ENCODE results near the gene GAB3.
A peak's percentile ranks its signal among the peaks of the same experiment; 100 is the strongest.
"Not testable (repeated sequence)": the region's sequence is repeated elsewhere in the genome, so short reads cannot be mapped to it uniquely, and the experiment has no call there.

GAB3 gene

DNA sequence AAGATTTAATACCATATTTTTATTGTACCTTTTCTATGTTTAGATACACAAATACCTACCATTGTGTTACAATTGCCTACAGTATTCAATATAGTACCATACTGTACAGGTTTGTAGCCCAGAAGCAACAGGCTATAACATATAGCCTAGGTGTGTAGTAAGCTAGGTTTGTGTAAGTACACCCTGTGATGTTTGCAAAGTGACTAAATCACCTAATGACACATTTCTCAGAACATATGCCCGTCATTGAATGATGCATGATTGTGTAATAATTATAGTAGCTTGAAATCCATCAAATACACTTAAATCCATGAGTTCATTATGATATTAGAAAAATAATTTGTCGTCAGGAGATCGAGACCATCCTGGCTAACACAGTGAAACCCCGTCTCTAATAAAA lies 30.8 kb downstream of the GAB3 start:
- DNase-seq, result no peak

DNA sequence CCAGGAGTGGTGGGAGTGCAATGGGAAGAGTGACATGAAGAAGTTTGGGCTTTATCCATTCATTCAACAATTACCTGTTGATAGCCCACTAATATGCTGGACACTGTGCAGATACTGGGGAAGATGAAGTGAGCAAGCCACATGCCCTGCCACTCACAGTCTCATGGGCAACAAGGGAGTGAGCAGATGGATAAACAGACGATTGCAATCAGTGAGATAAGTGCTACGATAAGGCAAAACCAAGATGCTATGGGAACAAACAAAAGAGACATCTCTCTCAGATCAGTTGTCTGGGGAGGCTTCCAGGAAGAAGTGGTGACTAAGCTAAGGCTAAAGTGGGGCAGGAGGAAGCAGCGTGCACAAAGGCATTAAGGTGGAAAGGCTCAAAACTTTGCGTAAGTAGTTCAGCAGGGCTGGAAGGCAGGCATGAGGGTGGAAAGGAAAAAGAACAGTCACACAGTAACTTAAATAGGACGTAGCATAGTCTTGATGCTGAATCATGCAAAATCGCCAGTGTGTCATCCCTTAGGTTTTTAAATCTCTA lies 31.7 kb downstream of the GAB3 start:
- DNase-seq, result peak; percentile 70

DNA sequence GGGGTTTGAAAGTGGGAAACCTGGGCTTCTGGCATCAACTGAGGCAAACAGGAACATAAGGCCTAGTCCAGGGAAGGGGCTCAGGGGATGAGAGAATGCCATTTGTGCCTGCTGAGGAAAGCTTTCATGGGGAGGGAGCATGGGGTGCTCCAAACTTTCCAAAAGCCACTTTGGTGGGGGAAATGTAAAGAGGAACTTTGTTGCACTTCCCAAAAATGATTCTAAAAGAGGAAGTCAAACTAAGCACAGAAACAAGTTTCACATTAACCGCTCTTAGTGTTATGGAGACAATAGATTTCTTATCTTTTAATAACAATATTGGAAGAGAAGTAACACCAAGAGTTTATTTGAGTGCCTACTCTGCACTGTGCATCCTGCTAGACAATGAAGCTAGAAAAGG lies 32.3 kb downstream of the GAB3 start:
- DNase-seq, result no peak

DNA sequence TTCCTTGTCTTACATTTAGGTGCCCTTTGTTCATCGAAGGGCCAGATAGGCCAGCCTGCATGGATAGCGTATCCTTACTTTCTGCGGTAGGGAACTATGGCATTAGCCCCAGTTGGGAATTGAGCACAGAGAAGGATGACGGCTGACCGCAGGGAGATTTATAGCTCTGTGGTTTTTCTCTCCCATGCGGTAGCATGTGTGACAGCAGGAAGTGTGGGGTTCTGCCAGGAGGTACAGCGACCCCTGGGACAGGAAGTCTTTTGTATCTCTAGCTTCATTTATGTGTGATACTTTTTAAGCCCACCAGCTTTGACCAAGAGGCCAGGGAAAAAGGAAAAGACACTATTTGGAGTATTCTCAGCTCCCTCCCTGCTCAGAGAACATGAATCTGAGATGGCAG lies 33.1 kb downstream of the GAB3 start:
- peak; percentile 37 for DNase-seq

DNA sequence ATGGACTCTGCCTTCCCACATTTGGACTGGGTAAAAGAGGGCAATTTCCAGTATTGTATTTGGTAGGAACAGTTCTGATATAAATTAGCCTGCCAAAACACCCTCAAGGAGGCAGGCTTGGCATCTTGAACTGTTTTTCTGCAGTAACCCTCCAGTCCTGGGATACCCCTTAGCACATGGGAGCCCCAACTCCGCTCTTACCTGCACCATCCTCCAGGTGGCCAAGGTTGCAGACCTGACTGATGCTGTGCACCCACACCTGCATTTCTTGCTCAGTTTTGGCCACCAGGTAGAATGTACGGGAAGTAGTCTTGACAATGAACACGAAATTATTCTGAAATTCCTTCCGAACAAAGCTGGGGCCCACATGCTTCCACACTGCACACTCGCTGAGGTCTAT lies 35.1 kb downstream of the GAB3 start:
- DNase-seq, result no peak

DNA sequence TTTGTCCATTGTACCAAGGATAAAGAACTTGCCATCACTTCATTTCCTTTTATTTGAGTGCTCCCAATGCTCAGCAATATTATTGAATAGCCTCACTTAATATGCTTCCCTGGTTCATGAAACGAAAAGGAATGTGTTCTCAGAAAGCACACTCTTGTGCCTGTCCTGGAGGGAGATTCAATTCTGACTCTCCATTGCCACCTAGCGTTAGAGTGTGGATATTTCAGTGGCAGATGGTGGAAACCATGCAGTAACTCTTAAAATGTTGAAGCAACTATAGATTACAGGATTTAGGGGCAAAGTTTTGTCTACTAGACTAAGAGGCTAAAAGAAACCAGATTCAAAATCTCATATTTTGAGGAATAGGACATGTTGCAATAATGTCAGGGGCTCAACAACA lies 36.0 kb downstream of the GAB3 start:
- peak; percentile 29 for DNase-seq

DNA sequence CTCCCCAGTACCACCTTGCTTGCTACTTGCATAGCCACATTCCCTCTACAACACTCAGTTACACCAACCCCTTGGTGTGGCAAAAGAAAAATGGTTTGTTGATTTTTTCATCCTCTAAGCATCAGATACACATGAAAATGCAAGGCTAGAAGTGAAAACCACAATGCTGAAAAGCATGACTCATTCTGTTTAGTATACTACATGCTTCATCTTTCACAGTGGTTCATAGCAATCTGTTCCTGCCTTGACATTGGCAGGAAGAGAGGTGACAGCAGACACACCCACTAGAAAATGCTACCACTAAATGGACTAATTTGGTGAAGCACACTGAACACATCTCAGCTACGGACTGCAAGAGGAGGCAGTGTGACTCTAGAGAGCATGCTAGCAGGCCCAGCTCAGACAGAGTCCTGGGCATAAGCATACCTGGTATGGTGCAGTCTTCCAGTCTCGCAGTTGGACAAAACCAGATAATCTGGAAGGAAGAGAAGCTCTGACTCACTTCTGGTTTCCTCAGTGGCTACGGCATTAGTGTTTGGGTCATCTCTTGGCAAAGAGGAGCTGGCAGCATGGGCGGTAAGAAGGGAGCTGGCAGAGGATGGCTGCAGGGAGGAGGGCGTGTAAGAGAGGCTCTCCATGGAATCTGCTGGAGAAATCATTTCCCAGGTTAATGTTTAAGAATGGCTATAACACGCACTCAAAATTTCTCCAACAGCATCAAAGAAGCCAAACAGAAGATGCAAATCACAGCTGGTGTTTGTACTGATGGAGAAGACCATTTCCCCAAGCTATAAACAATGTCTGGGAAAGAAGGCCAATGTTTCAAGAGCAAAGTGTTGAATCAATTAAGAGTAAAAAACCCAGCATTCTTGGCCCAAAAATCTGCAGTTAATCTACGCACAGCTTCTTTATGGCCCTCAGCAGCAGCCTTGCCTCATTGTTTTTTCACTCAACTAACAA lies 37.8 kb downstream of the GAB3 start:
- DNase-seq, result no peak

DNA sequence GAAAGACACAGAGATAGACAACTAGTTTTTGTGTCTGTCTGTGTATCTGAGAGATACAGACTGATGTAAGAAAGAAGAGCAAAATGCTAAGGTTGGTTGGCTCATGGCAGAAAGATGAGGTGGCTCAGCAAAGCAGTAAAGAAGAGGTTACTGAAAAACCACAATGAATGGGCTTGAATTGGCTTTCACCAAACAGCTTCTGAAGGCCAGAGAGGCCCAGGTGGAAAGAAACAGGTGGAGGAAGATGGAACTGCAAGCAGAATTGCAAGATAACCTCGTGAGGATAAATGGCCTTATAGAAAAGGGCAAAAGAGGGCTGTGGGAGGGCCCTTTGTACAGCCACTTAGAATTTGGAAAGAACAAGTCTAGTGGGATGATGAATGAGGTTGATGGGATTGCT lies 39.6 kb downstream of the GAB3 start:
- DNase-seq, result no peak

DNA sequence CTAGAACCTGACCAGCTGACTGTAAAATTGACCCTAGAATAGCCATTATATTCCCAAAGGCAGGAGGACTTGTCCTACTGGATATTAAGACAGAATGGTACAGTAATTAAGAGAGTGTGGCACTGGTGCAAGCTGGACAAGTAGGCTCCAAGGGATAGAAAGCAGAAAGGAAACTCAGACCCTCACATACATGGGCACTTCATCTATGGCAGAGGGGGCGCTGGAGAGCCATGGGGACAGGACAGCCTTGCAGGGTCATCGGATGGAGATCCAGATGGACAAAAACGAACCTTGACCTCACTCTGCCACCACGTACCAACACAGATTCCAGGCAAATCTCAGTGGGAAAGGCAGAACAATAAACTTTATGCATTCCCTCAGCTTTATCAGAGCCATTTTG lies 40.6 kb downstream of the GAB3 start:
- DNase-seq, result no peak

DNA sequence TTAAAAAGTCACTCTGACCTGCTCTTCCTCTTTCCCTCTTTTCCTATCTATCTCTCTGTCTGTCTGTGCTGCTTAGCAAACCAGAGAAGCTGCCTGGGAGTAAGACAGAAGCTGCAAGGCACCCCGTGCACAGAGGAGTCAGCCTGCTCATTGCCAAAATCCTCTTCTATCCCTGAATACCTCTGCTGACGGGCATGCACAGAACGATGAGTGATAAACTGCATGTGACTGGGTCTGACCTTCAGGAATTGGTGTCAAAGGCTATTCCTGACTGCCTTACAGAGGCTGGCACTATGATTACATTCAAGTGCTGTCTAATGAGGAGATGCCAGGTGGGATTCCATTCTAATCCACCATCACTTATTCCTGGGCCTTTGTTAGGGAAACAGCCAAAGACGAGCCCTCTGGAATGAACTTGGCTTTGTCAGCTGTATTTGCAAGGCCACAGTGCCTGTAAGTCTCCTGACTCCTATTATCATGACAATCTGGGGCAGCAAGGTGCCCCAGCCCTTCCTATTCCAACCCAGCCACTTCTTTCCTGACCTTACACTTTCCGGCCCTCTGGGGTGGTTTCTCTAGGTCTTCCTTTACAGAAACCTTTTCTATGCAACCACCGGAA lies 52.1 kb downstream of the GAB3 start:
- DNase-seq, result no peak

DNA sequence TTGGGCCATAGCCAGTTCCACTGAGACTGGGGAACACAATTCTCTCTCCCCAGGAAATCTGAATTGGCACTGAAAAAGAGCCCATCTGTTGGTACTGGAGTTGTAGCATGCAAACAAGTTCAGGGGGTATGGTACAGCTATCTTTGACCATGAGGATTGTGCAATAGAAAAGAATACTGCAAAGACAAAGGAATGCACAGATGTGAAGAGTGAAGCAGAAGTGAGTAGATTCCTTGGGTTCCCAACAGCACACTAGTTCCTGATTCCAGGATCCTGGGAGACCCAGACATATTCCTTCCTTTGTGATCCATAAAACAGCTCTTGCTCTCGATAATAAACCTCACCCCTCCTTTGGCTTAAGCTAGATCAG lies 54.2 kb downstream of the GAB3 start:
- DNase-seq, result no peak

DNA sequence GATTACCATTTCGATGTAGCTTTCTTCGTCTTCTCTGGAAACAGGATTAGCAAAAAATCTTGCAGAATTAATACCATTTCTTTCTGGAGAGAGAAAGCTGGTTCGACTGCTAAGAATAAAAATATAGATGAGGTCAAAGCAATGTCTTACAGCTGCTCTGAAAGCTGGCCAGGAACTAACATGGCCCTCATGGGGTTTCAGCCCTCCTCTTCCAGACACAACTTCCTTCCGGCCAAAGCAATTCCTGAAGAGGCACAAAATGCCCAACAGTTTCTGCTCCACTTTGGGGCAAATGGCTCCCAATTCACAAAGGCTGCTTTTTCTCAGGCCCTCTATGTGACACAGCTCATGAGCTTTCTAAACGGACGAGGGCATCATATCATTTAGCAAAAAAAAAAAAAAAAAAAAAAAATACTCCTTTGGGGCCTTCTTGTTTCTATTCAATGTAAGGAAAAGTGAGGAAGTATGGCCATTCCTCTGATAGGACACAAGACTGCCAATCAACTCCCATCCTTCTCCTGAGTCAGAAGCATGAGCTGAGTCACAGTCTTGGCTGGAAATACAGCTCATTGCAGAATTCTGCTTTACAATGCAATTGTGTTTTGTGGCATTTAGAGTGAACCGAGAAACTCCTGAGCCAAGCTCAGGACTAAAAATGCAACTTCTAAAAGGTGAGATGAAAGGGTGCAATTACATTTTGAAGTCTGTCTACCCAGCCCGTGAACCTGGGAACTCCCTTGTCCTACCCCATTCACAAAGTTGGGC lies 54.8 kb downstream of the GAB3 start:
- DNase-seq, result no peak

DNA sequence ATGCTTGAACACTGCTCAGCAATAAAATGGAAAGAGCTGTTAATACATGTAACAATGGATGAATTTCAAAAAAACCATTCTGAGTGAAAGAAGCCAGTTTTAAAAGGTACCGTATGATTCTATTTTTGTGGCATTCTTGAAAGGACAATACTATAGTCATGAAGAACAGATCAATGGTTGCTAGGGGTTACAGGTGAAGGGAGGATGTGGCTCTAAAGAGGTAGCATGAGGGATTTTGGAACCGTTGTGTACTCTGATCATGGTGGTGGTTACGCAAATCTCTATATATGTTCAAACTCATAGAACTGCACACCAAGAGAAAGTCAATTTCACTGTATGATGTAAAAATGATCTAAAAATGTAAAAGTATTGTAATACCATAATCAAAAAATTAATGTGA lies 57.5 kb downstream of the GAB3 start:
- DNase-seq, result no peak

DNA sequence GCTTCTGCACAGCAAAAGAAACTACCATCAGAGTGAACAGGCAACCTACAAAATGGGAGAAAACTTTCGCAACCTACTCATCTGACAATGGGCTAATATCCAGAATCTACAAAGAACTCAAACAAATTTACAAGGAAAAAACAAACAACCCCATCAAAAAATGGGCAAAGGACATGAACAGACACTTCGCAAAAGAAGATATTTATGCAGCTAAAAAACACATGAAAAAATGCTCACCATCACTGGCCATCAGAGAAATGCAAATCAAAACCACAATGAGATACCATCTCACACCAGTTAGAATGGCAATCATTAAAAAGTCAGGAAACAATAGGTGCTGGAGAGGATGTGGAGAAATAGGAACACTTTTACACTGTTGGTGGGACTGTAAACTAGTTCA lies 60.4 kb downstream of the GAB3 start:
- DNase-seq, result not testable (repeated sequence)

DNA sequence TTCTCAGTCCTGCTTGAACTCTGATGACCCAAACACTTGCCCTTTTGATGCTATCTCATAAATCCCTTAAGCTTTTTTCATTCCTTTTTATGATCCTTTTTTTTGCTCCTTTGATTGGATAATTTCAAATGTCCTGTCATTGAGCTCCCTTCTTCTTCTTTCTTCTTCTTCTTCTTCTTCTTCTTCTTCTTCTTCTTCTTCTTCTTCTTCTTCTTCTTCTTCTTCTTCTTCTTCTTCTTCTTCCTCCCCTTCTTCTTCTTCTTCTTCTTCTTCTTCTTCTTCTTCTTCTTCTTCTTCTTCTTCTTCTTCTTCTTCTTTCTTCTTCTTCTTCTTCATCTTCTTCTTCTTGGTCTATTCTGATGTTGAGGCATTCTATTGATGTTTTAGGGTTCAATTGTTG lies 78.8 kb downstream of the GAB3 start:
- DNase-seq, result not testable (repeated sequence)

DNA sequence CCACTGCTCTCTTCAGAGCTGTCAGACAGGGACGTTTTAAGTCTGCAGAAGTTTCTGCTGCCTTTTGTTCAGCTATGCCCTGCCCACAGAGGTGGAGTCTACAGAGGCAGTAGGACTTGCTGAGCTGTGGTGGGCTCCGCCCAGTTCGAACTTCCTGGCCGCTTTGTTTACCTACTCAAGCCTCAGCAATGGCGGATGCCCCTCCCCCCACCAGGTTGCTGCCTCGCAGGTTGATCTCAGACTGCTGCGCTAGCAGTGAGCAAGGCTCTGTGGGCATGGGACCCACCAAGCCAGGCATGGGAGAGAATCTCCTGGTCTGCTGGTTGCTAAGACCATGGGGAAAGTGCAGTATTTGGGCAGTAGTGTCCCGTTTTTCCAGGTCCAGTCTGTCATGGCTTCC lies 80.0 kb downstream of the GAB3 start:
- DNase-seq, result not testable (repeated sequence)

DNA sequence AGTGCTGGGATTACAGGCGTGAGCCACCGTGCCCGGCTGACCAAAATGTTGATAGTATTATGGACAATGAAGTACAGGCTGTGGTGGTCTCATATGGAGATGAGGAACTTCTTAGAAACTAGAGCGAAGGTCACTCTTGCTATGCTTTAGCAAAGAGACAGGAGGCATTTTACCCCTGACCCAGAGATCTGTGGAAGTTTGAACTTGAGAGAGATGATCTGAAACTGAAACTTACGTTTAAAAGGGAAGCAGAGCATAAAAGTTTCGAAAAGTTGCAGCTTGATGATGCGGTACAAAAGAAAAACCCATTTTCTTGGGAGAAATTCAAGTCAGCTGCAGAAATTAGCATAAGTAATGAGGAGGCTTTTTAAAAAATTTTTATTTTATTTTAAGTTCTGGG lies 89.0 kb downstream of the GAB3 start:
- DNase-seq, result no peak

DNA sequence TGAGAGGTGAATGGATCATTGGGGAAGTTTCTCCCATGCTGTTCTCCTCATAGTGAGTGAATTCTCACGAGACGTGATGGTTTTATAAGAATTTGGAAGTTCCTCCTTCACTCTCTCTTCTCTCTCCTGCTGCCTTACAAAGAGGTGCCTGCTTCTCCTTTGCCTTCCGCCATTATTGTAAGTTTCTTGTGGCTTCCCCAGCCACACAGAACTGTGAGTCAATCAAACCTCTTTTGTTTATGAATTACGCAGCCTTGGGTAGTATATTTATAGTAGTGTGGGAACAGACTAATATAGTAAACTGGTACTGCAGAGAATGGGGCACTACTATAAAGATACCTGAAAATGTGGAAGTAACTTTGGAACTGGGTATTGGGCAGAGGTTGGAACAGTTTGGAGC lies 89.7 kb downstream of the GAB3 start:
- no peak for DNase-seq

DNA sequence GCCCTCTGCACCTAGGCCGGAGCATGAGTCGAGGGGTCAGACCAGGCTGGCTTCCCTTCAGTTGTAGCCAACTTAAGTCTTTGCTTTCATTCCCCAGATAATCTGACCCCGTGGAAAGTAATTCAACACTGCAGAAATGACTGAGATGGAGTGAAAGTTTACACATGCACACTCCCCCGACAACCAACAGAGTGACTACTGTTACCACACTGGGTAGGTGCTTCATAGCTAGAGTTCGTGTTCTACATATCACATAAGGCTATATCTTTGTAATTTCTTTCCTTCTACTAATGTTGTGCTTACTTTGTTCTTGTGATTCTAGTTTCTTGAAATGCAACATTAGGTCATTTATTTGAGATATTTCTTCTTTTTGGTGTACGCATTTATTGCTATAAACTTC lies 90.3 kb downstream of the GAB3 start:
- no peak for DNase-seq

DNA sequence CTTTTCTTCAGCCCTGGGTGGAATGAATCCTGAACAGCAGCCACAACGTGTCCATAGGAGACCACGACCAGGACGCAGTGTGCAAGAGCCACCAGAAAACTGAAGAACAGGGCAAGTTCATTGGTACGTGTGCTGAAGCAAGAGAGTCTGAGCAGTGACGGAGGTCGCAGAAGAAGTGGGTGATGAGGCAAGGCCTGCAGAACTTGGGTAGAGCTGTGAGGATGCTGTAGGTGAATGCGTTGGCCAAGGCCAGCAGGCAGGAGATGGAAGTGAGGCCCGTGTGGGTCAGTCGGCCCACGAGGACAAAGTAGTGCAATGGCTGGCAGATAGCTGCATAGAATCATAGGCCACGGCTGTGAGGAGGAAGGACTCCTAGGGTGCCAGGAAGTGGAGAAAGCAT lies 91.9 kb downstream of the GAB3 start:
- no peak for DNase-seq

DNA sequence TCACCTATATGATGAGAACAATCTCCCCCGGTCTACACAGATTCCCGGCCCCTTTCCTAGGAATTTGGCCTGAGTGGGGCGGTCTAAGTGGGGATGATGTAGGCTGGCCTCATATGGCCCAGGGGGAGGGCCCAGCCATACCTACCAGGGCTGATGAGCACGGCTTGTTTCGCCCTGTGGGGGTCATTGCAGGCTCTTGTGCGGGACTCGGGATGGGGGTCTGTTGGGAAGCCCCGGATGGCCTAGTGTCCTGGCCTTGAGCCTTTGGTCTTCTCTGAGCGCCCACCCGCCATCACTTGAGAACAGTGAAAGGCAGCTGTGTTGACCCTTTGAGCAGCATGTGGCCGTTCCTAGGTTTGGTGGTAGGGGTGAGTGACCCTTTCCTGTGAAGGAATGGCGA lies 92.7 kb downstream of the GAB3 start:
- no peak for DNase-seq

DNA sequence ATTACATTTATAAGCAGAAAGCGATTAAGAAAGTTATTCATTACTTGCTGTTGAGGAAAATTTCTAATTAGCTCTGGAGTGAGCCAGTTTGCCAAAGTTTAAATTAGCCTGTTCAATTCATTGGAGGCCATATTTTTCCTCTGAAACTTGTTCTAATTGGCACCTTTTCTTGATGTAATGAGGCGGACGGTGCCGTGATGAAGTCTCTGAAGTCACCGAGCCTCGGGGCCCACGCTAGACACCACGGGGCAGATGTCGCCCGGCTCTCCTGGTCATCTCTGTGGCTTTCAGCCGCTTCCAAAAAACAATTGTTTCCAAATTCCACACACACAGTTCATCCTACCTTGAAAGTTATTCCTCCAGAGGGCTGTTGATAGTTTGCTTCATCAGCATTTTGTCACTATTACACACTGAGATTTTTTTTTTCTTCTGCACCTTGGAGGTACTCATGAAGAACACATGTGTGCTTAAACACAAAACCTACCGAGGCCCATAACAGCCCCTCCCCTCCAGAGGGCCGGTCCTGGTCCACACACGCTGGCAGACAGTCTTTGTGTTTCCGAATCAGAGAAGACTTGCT lies 93.6 kb downstream of the GAB3 start:
- DNase-seq, result no peak

DNA sequence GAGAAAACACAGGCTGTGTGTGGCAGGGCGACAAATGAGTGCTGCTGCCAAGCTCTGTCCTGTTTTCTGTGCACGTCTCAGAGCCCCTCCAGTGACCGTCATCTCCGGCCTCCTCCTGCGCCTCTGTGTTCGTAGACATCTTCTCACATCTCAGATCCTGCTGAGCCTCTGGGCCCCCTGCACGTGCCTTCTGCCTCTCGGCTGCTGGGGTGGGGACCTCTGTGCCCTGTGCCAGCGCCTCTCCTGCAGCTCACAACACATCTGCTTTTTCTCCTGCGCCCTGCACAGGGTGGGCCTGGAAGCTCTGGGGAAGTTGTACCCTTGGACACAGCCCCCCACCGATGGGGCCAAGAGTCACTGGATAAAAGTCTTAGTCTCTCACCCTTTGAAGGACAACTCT lies 95.1 kb downstream of the GAB3 start:
- no peak for DNase-seq

All from CD4-positive, alpha-beta T cell treated with Interleukin-15 for 1 hour (primary cell).